GM04504 (cell line): ENCODE results near the gene PAIP2.
"Not testable (repeated sequence)": the region's sequence is repeated elsewhere in the genome, so short reads cannot be mapped to it uniquely, and the experiment has no call there.

Experiments
- DNase-seq: peaks from one replicate; pipeline ENCODE4 v3.0.0-alpha.2; 2012; ENCODE audit warnings: low read depth

PAIP2 gene

DNA sequence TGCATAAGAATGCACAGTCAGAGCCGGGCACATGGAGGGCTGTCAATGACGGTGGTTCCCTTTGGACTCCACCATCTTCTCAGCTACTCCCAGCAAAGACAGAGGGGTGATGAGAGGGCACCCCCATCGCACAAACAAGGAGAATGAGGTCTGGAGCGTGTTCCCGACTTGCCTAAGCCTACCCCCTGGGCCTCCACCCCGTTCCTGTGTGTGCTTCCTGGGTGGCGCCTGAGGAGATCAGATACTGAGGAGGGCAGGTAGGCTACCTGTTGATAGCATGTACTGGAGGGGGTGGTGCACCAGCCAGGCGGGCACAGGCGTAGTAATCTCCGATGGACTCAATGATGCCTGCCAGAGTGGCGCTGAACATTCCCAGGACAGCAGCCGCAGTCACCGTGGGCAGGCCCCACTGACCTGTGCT, 37.3 kb downstream of the PAIP2 start:
- DNase-seq: no peak

DNA sequence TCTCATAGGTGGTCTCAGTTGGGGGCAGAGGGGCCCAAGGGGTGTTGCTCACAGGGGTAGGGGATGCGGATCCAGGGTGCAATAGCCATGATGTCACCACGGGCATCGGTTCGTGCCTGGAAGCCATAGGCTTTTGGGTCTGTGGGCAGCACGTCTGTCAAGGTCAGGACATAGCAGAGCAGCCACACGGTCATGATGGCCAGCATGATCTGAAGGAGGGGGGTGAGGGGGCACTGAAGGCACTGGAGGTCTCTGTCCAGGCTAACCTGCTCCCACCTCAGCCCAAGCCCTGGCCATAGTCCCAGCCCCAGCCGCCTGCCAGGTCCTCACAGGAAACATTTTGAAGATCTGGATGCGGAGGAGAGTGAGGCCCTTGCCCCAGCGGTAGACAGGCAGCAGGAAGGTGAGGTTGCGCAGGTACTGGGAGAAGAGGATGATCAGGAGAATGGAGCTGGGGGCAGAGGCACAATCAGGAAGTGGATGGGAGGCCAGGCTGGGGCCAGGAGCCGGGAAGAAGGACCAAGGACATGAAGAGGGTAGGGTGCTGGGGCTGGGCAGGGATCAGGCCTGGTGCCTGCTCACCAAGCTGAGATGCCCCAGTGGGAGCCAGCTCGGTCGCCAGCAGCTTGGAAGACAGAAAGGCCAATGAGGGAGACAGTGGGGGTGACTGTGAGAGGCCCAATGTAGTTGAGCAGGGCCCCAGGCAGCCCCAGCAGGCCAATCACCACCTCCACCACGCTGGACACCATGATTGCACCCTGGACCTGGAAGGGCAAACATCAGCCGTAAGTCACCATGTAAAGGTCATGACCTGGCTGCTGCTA, 38.2 kb downstream of the PAIP2 start:
- no peak for DNase-seq

DNA sequence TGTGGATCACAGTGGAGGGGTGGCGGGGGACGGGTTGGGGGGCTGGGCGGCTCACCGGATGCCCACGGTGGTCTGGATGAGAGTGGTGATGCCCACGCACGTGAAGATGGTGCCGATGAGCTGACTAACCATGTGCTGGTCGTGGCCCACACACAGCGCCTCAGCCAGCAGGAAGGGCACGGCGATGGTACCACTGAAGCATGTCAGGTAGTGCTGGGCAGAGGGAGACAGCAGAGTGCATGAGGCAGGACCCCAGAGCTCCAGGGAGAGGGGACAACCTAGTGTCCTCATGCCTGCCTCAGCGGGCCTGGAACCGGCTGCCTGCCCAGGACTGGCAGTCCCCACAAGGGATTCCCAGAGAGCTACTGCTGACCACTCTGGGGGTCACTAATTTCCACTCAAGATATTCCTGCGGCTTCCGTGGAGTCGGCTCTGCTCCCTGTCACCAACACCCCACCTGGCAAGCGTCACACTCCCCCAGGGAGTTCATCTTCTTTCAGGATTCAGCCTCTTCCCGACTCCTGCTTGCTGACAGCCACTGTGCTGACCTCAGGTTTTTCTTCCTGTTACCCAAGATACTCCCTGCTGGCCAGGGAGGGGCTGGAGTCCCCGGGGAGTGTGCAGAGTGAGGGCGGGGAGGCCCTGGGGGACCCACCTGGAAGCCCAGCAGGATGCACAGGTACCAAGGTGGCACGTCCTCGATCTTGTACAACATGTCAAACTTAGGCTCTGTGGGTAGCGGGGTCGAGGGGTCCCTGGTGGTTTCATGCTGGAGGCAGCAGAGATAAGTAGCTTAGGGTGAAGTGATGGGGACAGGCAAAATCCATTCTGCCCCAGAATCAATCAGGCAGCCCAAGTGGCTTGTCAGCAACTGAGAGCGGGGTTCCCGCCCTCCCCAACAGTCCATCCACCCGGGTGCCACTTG, 40.4 kb downstream of the PAIP2 start:
- no peak for DNase-seq

DNA sequence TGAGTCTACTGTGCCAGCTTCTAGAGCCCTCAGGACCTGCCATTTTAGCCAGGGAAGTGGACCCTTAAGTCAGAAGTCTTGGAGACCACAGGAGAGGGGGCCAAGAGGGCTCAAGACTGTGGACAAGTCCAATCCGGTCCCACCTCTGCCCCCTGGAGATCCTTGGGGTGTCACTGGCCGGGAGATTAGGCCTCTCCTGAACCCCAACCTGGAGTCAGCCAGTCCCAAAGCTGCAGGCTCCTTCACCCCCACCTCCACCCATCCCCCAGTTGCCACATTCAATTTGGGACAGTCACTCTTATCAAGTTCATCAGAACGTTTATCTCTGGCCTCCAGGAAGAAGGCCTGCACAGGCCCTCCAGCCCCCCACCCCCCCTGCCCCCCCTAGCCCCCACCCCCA, 41.2 kb downstream of the PAIP2 start:
- DNase-seq: no peak

DNA sequence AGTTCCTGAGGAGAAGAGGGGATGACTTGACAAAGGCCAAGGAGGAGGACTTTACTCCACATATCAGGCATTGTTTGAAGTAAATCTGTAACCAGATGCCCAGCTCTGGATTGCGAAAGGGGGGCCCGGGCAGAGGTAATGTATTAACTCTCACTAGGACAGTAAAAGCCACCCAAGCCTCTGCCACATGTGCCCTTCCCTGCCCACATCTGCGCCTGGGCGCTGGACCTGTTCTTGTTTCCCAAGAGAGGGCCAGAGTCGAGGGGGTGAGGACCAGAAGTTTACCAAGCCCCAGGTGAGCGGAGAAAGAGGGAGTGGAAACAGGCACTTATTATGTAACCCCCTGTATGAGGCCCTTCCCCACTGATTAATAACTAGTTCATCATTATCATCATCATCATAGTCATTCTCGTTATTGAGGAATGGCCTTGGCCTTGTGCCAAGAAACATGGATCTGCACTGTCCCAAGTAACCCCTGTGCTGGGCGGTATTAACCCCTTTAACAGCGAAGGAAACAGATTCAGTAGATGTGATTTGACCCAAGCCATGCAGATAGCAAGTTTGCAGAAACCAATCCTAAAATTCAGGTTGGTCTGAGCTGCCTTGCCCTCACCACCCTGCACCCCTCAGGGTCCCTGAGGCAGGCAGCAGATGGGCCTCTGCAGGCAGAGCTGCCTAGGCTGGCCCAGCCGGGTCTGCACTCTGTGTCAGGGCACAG, 41.8 kb downstream of the PAIP2 start, which contains the start of gene SLC23A1:
Gene SLC23A1 (minus strand): TSS at position 23 of the 718 bp plus-strand sequence. CDS start 44 bp downstream, outside the sequence.
- no peak for DNase-seq

DNA sequence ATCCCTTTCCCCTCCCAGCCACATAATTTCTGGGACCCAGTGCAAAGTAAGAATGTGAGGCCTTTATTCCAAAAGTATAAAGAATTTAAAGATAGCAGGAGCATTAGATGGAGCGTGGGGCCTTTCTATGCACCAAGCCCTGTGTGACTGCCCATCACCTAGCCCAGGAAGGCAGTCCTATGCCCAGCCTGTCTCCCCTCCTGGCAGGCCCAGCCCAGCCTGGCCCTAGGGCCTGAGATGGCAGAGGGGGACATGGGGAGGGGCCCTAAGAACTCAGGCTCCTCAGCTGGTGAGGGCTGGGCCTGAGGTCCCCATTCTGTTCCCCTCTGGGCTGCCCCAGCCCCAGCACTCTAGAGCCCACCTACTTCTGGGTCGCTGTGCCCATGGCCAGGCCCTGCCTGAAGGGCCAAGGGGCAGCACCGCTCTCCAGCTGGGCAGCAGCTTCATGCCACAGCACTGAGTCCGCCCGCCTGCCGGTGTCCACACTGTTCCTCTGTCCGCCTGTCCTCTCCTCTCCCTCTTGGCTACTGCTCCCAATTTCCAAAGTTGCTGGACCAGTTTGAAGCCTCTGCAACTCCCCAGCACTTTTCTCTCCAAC, 42.4 kb downstream of the PAIP2 start:
- DNase-seq: no peak

DNA sequence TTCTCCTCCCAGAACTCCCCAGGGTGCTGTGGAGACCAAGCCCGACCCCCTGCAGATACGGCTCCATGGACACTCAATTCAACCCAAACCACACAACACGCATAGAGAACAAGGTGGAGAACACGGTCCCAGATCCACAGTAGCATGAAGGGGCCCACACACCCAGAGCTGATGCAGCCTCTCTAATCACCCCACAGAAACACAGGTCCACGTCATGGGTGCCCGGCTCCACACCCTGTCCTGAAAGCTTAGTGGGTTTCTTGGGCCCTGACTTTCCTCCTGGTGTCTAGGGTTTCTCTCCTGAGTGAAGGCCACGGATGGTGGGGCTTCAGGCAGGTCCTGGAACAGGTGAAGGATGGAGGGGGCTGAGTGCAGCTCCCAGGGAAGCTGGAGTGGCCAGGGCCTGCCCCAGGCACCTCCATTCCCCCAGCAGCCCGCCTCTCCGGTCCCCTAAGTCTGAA, 43.0 kb downstream of the PAIP2 start:
- DNase-seq: no peak

DNA sequence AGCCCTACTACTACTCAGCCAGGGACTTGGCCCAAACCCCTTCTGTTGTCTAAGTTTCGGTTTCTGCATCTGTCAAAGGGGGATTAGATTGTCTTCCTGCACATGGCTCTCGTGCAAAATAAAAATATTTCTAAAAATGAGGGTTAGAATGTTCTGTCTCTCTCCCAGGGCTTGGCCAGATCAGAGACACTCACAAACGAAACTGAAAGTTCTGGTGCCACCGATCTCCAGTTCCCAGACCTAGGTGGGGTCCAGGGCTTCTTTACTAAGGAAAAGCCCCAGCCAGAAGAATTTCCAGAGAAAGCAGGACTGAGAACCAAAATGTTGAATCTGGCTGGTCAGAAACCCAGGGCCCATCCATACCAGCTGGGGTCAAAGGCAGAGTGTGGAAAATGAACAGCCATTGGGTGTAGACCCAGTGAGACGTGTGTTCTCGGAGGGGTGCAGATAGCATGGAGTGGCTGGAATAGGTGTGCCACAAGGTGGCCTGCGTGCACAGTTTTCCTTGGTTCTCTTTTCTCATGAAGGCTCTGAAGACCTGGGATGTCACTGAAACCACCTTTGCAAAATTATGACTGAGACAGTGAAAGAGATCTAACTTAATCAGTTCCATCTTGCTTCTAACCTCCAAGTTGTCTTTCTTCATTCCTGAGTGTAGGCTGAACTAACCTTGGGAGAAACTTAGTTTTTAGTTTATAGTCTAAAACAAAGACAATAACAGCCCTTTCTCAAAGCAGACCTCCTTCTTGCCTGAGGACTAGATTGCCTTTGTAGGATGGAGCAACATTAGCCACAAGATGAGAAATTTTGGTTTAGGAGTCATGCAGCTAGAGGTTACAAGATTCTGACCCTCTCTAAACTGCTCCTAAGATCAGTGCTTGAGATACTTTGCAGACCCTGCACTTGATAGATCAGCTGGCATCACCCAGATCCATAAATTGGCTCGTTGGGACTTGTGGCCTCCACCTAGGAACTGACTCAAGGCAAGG, 43.7 kb downstream of the PAIP2 start:
- DNase-seq: no peak

DNA sequence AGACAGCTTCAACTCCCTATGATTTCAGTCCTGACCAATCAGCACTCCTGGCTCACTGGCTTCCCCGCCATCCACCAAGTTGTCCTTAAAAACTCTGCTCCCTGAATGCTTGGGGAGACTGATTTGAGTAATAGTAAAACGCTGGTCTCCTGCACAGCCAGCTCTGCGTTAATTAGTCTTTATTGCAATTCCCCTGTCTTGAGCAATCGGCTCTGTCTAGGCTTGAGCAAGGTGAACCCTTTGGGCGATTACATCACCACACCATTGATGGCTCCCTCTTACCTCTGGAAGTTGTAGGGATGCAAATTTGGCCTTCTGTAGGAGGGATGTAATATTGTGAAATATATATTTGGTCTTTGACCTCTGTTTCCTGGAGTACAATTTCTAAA, 44.4 kb downstream of the PAIP2 start:
- DNase-seq: no peak

DNA sequence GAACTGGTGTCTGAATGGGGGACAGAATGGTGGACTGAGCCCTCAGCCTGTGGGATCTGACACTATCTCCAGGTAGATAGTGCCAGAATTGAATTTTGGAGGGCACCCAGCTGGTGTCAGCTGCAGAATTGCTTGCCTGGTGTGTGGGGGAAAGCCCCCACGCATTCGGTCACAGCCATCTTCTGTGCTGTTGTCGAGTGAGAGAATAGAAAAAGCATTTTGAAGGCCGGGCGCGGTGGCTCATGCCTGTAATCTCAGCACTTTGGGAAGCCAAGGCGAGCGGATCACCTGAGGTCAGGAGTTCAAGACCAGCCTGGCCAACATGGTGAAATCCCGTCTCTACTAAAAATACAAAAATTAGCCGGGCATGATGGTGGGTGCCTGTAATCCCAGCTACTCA, 45.3 kb downstream of the PAIP2 start:
- DNase-seq: not testable (repeated sequence)

DNA sequence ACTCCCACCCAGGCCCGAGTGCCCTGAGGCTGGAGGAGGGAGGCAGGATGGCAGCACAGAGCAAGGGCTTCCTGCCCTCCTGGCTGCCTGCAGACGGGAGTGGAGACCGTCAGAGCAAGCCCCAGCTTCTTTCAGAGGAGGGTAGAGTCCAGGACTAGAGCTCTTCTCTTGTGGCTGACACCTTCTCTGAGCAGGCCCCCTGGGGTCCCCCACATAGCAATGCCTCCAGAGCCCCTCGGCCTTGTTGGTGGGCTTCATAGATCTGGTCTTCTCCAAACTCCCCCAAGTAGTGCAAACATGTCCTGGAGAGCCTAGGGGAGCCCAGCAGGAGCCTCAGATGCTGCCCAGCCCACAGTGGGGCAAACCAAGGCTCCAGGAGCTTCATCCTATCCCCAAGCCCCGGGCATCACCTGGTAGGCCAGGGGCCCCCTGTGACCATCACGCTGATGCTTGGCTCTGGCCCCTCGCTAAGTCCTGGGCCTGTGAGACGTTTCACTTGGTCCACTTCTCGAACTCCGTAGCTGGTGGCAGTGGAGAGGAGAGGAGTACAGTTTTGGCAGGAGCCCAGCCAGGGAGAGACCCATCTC, 46.0 kb downstream of the PAIP2 start:
- no peak for DNase-seq

DNA sequence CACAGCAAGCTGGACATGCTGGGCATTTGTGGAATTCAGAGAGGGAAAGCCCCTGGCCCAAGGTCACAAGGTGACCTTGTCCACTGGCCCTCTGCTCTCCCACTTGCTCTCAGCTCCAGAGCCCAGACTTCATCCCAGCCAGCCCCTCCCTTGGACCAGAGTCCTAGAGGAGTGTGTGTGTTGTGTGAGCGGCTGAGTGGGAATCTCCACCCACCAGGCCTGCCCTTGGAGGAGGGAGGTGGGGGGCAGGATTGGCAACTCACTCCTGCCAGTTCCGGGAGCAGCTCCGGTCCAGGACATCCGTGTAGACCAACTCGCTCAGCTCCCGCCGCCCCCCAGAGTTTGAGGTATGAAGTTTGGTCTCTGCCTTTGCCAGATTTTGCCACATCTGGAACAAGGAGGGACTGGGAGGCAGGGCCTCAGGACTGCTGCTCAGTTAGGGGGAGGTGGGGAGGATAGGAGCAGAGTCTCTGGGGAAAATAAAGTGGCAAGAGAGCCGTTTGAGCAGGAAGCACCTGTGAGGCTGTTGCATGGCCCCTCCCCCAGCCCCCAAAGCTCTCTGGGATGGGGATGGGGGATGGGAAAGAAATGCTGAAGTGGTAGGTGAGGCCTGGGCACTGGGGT, 46.7 kb downstream of the PAIP2 start:
- DNase-seq: no peak

DNA sequence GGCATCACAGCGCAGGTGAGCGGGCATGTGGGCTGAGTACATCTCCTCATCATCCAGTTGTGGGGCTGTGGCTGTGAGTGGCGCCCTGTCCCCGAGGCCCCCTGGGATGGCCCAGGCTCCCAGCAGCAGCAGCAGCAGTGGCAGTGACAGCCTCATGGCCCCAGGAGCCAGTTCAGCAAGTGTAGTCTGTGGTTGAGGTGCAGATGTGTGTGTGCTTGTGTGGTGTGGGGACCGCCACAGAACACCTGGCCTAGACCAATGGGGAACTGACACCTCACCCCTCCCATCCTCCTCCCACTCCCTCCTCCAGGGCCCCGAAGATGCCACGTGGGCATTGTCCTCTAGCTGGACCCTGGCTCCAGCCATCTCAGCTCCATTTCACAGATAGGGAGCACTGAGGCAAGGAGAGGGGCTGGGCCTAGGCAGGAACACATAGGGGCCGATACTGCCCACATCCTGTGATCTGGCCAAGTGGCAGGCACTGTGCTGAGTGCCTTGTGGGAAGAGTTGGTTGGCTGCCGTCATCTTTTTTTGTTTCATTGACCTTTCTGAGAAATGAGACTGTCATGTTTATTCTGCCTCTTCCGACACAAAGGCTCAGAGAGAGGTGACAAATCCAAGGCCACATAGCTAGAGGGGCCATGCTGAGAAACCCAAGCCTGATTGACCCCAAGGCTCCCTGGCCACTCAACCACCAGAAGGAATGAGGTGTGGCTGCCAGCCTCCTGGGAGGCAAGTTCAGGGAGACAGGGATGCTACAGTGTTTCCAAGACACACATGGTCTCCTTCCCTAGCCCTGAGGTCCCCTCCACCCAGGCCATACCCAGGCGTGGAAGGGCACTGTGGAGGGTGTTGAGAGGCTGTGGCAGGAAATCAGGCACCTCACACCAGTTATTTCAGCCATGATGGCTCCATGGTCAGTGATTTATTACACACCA, 48.3 kb downstream of the PAIP2 start, which contains the start of gene MZB1:
Gene MZB1 (minus strand): TSS at position 213 of the 938 bp plus-strand sequence. CDS start 57 bp downstream, at position 156.
- no peak for DNase-seq

DNA sequence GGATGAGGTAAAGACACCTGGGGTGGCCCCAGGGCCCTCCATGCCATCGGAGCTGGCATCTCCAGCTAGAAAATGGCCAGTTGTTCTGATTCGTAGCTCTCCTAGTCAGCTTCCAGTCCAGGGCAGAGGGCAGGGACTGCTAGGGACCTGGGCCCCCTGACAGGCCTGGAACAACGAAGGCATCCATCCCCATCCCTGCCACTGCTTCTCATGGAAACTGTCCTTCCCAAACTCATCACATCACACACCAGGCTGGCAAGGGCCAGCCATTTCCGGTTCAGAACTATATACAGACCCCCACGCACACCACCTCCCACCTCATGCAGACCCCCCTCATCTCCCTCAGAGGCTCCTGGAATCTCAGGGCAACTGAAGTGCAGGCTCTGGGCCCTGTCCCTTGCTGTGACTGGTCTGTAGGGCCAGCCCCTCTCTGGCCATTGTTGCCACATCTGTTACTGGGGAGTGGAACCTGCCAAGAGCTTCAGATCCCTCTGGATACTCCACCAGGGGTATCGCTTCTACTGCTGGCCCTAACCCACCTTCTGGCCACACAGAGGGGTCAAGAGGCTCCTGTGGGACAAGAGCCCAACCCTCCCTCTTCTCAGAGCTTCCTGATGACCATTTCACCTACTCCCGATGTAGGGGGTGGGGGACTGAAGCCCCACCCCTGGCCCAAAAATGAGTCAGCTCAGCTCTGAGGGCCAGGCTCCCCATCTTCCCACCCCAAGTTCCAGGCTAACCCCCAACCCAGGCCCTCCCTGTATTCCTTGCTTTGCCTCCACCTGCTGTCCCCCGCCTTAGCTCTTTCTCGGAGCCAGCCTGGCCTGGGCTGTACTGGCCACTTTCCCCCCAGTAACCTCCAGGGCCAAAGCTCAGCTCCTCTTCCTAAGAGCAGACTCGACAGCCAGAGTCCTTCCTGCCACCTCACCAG, 49.2 kb downstream of the PAIP2 start:
- DNase-seq: no peak

DNA sequence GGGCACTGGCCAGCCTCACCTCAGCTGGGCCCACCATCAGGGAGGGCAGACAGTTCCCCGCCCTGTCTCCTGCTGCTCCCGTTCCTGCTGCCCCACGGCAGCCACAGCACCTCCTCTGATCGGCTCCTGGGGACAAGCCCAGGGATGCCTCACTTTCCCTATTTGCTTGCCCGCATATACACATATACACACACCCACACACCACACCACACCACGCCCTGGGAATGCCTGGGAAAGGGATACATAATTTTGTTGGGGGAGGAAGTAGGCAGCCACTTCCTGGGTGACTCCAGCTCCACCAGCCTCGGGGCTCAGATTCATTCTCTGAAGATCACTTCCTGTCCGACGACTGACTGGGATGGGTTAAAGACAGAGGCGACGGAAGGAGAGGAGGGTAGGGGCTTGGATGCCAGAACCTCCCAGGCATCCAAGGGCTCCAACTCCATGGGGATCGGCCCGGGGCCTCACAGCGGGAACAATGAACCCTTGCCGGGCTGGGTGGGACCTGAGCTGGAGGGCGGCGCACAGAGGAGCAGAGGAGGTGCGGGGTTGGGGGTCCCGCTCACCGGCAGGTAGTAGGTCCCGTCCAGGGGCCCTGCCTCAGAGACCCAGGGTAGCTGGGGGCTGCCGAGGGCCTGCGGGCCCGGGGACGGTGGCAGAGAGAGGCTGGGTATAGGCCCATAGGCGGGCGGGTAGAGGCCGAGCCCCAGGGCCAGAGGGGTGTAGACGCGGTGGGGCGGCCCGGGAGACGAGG, 50.1 kb downstream of the PAIP2 start:
- no peak for DNase-seq

DNA sequence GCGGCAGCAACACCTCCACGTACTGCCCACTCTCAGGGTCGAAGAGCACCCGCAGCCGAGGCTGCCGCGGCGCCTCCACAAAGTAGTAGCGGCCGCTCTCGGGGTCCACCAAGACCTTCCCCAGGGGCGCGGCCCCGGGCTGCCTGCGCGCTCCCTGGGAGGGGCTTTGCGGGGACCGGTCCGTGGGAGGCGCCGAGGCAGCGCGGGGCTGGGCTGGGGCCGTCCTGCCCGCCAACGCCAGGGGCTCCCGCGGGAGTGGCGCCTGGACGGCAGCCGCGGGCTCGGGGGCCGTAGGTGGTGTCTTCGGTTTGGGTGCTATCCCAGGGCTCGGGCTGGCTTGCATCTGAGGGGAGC, 50.6 kb downstream of the PAIP2 start:
- no peak for DNase-seq
